Upper lobe of left lung (tissue), 6 donors: ENCODE measurements around the gene ATOSB. TPM values are rescaled to one million over a fixed set of nuclear protein-coding genes. Genes with fewer than 3 reads are reported as not detected.

Source experiments
- ATAC-seq, 2 donors: fragments of 200-7000 bp; cut with Tn5 transposase; one replicate each; pipeline ENCODE4 v1.9.1; 2022; ENCODE audit warnings: mild to moderate bottlenecking in 2 of 2, moderate library complexity in 2 of 2; ENCODE audit not compliant: low FRiP score in 2 of 2
- DNase-seq, 2 donors: peaks; one replicate each; pipeline ENCODE4 v3.0.0-alpha.2; 2019 to 2020
- H3K27ac ChIP-seq, 4 donors: fragments of 200-600 bp; sonication (generic); one replicate each; pipeline ENCODE4 v1.5.1; 2016 to 2019
- H3K27me3 ChIP-seq, 4 donors: fragments of 200-600 bp; sonication (generic); one replicate each; pipeline ENCODE4 v1.5.1; 2017 to 2019
- H3K36me3 ChIP-seq, 4 donors: fragments of 200-600 bp; sonication (generic); one replicate each; pipeline ENCODE4 v1.5.1; 2016 to 2019
- H3K4me1 ChIP-seq, 4 donors: fragments of 200-600 bp; sonication (generic); one replicate each; pipeline ENCODE4 v1.5.1; 2018 to 2019
- H3K4me3 ChIP-seq, 4 donors: fragments of 200-600 bp; sonication (generic); one replicate each; pipeline ENCODE4 v1.5.1; 2017 to 2019; ENCODE audit warnings: mild to moderate bottlenecking in 2 of 4, moderate library complexity in 1 of 4
- H3K9me3 ChIP-seq, 4 donors: fragments of 200-600 bp; sonication (generic); one replicate each; pipeline ENCODE4 v1.5.1; 2018 to 2019
- EP300 ChIP-seq, 4 donors: sonication (generic); formaldehyde crosslinking; IDR thresholded peaks; one replicate each; pipeline ENCODE4 v1.5.1; 2017; ENCODE audit warnings: antibody characterized with exemption in 4 of 4, control low read depth in 2 of 4
- POLR2A ChIP-seq, 4 donors: fragments of 450-650 bp; IDR thresholded peaks; one replicate each; pipeline ENCODE4 v1.5.1; 2016 to 2017; ENCODE audit warnings: antibody characterized with exemption in 4 of 4, mild to moderate bottlenecking in 2 of 4
- POLR2AphosphoS5 ChIP-seq, 2 donors: sonication (generic); formaldehyde crosslinking; IDR thresholded peaks; one replicate each; pipeline ENCODE4 v1.5.1; 2017; ENCODE audit warnings: antibody characterized with exemption in 2 of 2
- WGBS, 2 donors: methylation state at CpG; one replicate each; pipeline ENCODE4 v1.1.5; 2017 to 2018; 5-methylcytosine and 5-hydroxymethylcytosine counted together
- total RNA-seq, 6 donors: library from RNA; depleted of rRNA in 4 of 6; stranded (reverse); fragments of >200 nt in 4 of 6; gene quantifications; one replicate each; pipeline versions ENCODE4 v1.1.0 to v1.2.1, GENCODE V29; 2016 to 2021
- TF ChIP-seq, protein P1 (sequence below), 6 experiments: fragments of 450-650 bp in 4 of 6; fragments of 200-600 bp in 2 of 6; sonication (generic) in 2 of 6; IDR thresholded peaks; one replicate each; pipeline ENCODE4 v1.5.1; 2016 to 2019; ENCODE audit warnings: antibody characterized with exemption in 6 of 6
- donor health status: DM: no; HTN: no; CAD: no; lungs with moderate emphysema.
- donor health status: DM: no; HTN: yes; CAD: no; lungs with severe emphysema.

The ATOSB gene
- total RNA-seq, 6 donors from 2014 or later, result 14.6 to 38.6 (median 29.7) TPM

DNA sequence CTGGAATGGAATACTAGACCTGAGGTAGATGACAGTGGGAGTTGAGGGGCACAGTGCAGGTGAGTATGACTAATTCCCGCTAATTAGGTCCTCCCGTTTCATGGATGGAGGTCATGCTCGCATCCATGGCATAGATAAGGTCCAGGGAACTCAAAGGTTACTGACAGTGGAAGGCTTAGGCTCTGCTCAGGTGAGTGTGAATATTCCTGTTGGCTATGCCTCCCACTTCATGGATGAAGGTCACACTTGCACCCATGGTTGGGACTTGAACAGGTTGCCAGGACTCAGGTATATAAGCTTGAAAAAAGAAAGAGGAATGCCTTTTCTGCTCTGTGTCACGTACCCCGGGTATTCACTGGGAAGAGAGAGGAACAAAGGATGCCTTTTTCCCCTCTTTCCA lies 26.4 kb upstream of the ATOSB start:
- TF ChIP-seq POLR2AphosphoS5 (IDR thresholded peaks at IDR 0.05) (no peak), EP300 (IDR thresholded peaks at IDR 0.05) (no peak), POLR2A (IDR thresholded peaks at IDR 0.05) (no peak)
- TF ChIP-seq, protein P1, sequence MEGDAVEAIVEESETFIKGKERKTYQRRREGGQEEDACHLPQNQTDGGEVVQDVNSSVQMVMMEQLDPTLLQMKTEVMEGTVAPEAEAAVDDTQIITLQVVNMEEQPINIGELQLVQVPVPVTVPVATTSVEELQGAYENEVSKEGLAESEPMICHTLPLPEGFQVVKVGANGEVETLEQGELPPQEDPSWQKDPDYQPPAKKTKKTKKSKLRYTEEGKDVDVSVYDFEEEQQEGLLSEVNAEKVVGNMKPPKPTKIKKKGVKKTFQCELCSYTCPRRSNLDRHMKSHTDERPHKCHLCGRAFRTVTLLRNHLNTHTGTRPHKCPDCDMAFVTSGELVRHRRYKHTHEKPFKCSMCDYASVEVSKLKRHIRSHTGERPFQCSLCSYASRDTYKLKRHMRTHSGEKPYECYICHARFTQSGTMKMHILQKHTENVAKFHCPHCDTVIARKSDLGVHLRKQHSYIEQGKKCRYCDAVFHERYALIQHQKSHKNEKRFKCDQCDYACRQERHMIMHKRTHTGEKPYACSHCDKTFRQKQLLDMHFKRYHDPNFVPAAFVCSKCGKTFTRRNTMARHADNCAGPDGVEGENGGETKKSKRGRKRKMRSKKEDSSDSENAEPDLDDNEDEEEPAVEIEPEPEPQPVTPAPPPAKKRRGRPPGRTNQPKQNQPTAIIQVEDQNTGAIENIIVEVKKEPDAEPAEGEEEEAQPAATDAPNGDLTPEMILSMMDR (IDR thresholded peaks at IDR 0.05), result no peak
- H3K9me3 ChIP-seq, result peaks cover 8 to 31% (median 26%) of the 10 kb centered on the region in 4 donors
- H3K4me1 ChIP-seq, result no peaks in the 10 kb centered on the region
- ATAC-seq, result no peak
- no peaks in the 10 kb centered on the region for H3K27me3 ChIP-seq
- H3K36me3 ChIP-seq, result no peaks in the 10 kb centered on the region
- no peak overlapping the region for H3K27ac ChIP-seq
- no peak for DNase-seq
- H3K4me3 ChIP-seq, result no peak overlapping the region
- WGBS, 2 donors, result 91 to 97% methylated on average over 5 of the region's 5 CpGs

GRCh38 chr9:35140093-35140492 lies 24.4 kb upstream of the ATOSB start:
- Histone ChIP-seq H3K4me3 (no peak overlapping the region), H3K27me3 (no peaks in the 10 kb centered on the region), H3K36me3 (no peaks in the 10 kb centered on the region), H3K9me3 (peaks cover 8 to 26% (median 24%) of the 10 kb centered on the region in 4 donors), H3K27ac (no peak overlapping the region), H3K4me1 (no peaks in the 10 kb centered on the region)
- DNase-seq (no peak), ATAC-seq (no peak)
- TF ChIP-seq EP300 (IDR thresholded peaks at IDR 0.05) (no peak), POLR2A (IDR thresholded peaks at IDR 0.05) (no peak)
- TF ChIP-seq, protein P1 (IDR thresholded peaks at IDR 0.05), result no peak
- WGBS, 2 donors, result 85 to 87% methylated on average over 2 of the region's 2 CpGs

DNA sequence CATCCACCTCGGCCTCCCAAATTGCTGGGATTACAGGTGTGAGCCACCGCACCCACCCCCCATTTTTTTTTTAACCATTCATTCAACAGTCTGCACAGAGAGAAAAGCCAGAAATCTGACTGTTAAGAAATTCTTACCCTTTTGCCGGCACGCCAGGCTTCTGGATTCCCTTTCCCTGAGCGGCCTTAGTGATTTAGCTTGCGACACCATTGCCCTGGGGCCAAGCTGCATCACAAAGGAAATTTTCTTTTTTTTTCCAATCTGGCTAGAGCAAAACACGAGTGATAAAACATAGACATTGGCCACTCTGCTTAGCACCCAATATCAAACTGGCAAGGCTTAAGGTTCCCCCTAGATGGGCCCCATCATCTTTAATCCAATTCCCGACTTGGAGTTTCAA lies 21.2 kb upstream of the ATOSB start:
- no peak for DNase-seq
- peaks cover 0 to 13% (median 10%) of the 10 kb centered on the region in 4 donors for H3K9me3 ChIP-seq
- no peaks in the 10 kb centered on the region for H3K4me1 ChIP-seq
- ATAC-seq, result no peak
- H3K27ac ChIP-seq, result no peak overlapping the region
- H3K36me3 ChIP-seq, result no peaks in the 10 kb centered on the region
- TF ChIP-seq, protein P1 (IDR thresholded peaks at IDR 0.05), result no peak
- TF ChIP-seq POLR2A (IDR thresholded peaks at IDR 0.05) (no peak), POLR2AphosphoS5 (IDR thresholded peaks at IDR 0.05) (no peak), EP300 (IDR thresholded peaks at IDR 0.05) (no peak)
- H3K27me3 ChIP-seq, result no peaks in the 10 kb centered on the region
- 83 to 89% methylated on average over 8 of the region's 8 CpGs for WGBS, 2 donors
- no peak overlapping the region for H3K4me3 ChIP-seq

DNA sequence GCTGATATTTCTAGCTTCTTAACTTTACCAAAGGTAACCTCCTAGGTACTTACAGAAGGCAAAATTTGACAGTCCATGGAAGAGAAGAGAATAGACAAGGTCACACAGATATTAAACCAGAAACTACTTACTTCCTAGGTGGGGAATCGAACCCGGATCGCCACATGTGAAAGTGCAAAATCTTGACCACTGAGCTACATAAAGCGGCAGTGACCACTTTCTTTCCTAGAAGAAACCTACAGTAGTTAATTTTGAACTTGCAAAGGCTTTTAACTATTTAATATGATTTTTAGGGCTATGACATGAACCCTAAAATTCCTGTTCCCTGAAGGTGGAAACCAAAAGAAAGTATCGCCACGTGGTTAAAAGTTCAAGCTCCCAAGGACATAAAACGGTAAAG lies 20.3 kb upstream of the ATOSB start:
- Histone ChIP-seq H3K36me3 (no peaks in the 10 kb centered on the region), H3K9me3 (peaks cover 0 to 4% (median 2%) of the 10 kb centered on the region in 4 donors), H3K27ac (no peak overlapping the region), H3K4me1 (no peaks in the 10 kb centered on the region), H3K27me3 (no peaks in the 10 kb centered on the region), H3K4me3 (no peak overlapping the region)
- 88 to 89% methylated on average over 7 of the region's 7 CpGs for WGBS, 2 donors
- DNase-seq, result no peak
- no peak for ATAC-seq
- TF ChIP-seq, protein P1 (IDR thresholded peaks at IDR 0.05), result no peak
- TF ChIP-seq POLR2AphosphoS5 (IDR thresholded peaks at IDR 0.05), result no peak
- TF ChIP-seq POLR2A (IDR thresholded peaks at IDR 0.05), result no peak
- no peak for TF ChIP-seq EP300 (IDR thresholded peaks at IDR 0.05)

DNA sequence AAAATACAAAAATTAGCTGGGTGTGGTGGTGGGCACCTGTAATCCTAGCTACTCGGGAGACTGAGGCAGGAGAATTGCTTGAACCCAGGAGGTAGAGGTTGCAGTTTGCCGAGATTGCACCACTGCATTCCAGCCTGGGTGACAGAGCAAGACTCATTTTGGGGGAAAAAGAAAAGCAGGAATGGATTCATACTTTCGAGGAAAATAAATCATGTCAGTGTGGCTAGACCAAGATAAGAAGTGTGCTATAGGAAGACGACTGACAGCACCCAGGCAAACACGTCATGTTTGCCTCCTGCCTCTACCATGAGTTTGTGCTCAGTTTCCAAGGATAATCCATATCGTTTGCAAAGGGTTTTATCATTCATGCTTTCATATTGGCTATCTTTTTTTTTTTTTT lies 19.3 kb upstream of the ATOSB start:
- no peak overlapping the region for H3K27ac ChIP-seq
- TF ChIP-seq, protein P1 (IDR thresholded peaks at IDR 0.05), result no peak
- TF ChIP-seq POLR2AphosphoS5 (IDR thresholded peaks at IDR 0.05) (no peak), EP300 (IDR thresholded peaks at IDR 0.05) (no peak), POLR2A (IDR thresholded peaks at IDR 0.05) (no peak)
- H3K27me3 ChIP-seq, result no peaks in the 10 kb centered on the region
- ATAC-seq, result no peak
- no peak for DNase-seq
- no peak overlapping the region for H3K4me3 ChIP-seq
- H3K36me3 ChIP-seq, result no peaks in the 10 kb centered on the region
- WGBS, 2 donors, result 86 to 89% methylated on average over 6 of the region's 6 CpGs
- no peaks in the 10 kb centered on the region for H3K9me3 ChIP-seq
- H3K4me1 ChIP-seq, result no peaks in the 10 kb centered on the region
